HCEC 1CT (cell line): ENCODE results near the gene PARD3B.

Experiments used
- DNase-seq: peaks from one replicate; pipeline ENCODE4 v3.0.0-alpha.2; 2017

Gene PARD3B

DNA sequence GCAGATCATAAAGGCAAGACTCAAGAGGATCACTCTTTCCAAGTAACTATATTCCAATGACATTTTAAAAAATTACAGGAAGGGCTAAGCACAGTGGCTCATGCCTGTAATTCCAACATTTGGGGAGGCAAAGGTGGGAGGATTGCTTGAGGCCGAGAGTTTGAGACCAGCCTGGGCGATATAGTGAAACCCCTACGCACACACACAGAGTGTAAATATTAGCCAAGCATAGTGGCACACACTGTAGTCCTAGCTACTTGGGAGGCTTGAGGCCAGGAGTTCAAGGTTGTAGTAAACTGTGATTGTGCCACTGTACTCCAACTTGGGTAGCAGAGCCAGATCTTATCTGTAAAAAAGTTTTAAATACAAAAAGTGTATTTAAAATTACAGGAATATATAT is 686.8 kb downstream of the PARD3B start:
- no peak for DNase-seq

DNA sequence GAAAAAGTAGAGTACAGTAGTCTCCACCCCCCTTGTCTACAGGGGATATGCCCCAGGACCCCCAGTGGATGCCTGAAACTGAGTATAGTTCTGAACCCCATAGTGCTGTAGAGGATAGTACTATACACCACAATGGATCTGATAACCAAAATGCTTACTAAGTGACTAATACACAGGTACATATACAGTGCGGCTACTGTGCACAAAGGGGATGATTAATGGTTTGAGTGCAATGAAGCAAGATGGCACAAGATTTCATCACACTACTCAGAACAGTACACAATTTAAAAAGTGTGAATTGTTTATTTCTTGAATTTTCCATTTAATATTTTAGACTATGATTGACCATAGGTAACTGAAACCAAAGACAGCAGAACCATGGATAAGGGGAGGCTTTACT is 690.2 kb downstream of the PARD3B start:
- DNase-seq, result no peak

- DNase-seq, result no peak
Measured at GRCh38 chr2:205237524-205237923, 692.2 kb downstream of the PARD3B start.

DNA sequence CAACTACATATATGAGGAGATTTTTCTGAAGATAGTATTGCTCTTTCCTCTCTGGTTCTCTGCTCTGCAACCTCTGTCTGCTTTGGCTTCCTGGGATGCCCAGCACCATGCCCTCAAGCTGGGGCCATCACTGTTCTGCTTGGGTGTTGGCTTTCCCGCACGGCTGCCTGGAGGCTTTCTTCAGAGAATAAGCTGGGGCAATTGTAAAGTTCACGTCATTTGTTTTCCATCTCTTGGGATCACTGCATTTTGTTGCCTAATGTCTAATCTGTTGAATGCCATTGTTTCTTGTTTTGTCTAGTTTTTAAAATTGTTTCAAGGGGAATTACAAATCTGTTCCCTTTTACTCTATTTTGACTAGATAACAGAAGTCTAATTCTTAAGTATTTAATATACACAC is 699.7 kb downstream of the PARD3B start:
- no peak for DNase-seq

DNA sequence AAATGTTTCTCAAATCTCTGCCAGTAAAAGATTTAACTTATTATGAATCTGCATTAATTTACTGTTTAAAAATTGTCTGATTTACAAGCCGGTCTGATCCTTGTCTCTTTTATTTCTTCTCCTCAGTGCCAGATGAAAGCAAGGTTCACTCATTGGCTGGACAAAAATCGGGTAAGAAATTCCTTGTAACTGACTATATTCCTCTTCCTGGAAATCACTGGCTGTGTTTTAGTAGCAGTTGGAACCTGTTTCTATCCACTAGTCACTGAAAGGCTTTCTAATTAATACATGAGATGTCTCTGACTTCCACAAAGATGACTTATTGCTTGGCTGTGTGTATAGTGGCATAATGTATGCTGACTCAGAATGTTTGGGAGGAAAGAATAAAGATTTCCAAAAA is 700.4 kb downstream of the PARD3B start:
- DNase-seq, result peak; percentile 70

- DNase-seq, result no peak
Measured at GRCh38 chr2:205259121-205259520, 713.8 kb downstream of the PARD3B start.

GRCh38 chr2:205261516-205262020 is 716.3 kb downstream of the PARD3B start:
- no peak for DNase-seq

- DNase-seq, result no peak
Measured at GRCh38 chr2:205267323-205267722, 722.0 kb downstream of the PARD3B start.

- no peak for DNase-seq
Measured at GRCh38 chr2:205270689-205271088, 725.4 kb downstream of the PARD3B start.

GRCh38 chr2:205273148-205273547 is 727.9 kb downstream of the PARD3B start:
- DNase-seq, result no peak

DNA sequence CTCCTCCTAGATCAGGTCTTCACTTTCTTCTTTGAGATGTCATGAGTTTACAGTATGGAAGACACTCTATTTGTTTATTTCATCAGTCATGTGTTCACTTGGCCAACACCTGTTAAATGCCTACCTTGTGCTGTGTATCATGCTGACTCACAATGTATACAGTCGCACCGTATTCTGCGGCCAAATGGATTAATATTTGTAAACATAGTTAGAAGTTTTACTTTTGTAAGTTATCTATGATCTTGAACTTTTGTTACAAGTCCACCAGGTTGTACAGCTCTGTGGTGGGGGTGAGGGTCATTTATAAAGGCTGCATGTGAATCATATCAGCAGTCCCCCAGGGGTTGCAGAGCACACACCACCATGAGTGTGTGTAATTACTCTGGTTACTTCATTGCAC is 728.4 kb downstream of the PARD3B start:
- DNase-seq, result no peak

- no peak for DNase-seq
Measured at GRCh38 chr2:205274801-205275200, 729.5 kb downstream of the PARD3B start.

- no peak for DNase-seq
Measured at GRCh38 chr2:205276116-205276777, 731.0 kb downstream of the PARD3B start.

DNA sequence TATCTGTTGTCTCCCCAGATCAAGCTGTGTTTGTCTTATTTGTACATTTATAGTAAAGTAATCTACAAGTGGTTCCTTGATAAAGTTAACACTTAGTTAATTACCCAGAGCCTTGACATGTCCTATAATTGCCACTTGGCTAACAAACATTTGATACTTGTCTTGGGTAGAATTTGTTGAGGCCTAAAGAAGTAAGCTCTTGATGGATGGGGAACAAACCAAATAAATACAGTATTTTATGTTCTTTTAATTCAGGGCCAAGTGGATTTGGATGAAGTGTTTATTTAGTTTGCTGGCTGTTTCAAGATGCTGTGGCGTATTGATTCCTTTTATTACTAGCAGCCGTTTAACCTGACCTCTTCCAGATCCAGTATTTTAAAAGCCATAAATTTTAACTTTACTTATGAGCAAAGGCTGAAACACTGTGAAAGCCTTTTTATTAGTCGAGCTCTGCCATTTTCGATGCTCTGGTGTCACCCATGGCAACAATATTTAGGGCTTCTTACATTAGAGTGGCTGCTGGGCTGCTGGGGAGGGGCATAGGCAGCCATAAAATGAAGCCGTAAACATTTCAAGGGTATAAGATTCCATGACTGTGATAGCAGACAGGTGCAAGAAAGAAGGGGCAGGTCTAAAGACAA is 735.4 kb downstream of the PARD3B start:
- DNase-seq, result no peak

DNA sequence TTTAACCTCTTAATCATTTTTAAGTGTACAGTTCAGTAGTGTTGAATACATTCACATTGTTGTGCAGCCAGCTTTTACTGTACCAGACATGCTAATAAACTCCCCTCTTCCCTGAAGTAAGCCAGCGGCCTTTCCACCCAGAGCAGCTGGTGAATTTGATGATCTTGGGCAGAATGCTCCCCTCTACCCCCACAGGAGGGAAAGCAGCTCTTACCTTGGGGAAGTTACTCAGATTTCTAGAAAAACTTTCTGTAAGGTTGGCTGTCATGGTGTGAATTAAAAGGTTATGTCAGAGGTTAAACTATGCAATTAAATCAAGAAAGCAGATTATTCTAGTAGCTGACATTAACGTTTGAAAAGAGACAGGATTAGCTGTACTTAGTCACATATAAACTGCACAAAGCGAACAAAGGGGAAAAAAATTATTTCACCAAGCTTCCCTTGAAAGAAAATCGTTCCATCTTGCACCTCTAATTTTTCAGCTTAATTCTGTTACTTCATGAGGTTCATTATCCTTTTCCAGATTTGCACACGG is 738.5 kb downstream of the PARD3B start:
- DNase-seq, result no peak

DNA sequence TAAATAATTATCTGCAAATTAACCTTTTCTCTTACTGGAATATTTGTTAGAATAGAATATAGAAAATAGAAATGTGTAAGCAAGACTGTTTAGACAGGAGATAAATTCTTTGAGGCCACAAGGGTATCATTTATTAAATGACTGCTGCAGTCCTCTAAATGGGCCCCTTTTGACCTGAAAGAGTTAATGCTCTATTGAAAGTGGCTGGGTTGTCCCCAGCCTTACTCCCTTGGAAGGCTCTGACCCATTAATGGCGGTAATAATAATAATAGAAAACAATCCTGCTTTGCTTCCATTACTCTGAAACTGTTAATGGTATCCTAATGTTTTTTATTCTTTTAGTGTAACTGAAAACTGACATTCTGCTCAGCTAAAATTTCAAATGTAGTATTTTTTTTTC is 739.1 kb downstream of the PARD3B start:
- no peak for DNase-seq

- DNase-seq, result peak; percentile 32
Measured at GRCh38 chr2:205287316-205287715, 742.0 kb downstream of the PARD3B start.

GRCh38 chr2:205288686-205289085 is 743.4 kb downstream of the PARD3B start:
- DNase-seq, result no peak

GRCh38 chr2:205290299-205290698 is 745.0 kb downstream of the PARD3B start:
- no peak for DNase-seq

DNA sequence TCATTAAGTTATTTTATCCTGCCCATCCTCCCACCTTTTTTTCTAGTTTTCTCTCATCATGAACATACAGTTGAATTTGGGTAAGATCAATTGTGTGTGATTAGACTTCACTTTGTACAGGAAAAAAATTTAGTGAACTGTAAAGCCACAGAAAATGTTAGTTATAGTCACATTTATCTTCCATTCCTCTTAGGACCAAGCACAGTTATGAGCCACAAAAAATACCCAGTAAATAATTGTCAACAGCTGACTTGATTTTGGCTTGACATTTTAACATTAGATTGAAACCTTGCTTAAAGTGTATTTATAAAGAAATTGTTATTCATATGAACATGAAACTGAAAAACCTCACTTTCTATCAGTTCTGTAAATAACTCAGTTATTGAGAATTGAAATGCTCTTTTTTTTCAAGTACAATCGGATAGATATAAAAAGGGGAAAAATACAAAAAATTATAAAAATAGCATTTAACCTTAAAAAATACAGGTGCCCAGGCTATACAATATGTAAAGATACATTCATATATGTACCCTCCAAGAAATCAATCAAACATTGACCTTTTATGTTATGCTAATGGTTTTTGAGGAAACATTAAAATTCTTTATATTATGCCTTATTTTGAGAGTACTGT is 747.5 kb downstream of the PARD3B start:
- DNase-seq, result no peak

GRCh38 chr2:205293559-205293958 is 748.3 kb downstream of the PARD3B start:
- DNase-seq, result no peak

- DNase-seq, result no peak
Measured at GRCh38 chr2:205296959-205297358, 751.7 kb downstream of the PARD3B start.

DNA sequence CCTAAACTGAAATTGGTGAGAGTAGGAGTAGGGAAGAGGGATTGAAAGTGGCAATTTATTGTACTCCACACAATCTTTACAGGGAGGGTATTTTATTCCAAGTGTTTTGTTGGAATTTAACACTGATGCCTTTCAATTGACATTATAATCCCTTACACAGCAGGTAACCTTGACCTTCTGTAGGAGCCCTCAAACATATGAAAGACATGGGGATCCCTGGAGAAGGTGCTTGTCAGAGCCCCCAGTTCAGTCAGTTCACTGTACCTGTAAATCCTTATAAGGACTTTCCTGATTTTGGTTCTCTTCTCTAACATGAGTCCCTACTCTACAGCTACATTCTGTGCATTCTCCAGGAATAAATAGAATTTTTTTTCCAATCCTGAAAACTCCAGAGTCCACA is 752.1 kb downstream of the PARD3B start:
- no peak for DNase-seq

GRCh38 chr2:205297846-205298245 is 752.6 kb downstream of the PARD3B start:
- DNase-seq, result no peak
